Endothelial cell of umbilical vein (primary cell): ENCODE measurements around the gene GLP1R.

ENCODE experiments used
- CTCF ChIP-seq, 2 donors: IDR thresholded peaks; 1 replicate in 1 of 2; 2 replicates in 1 of 2; pipeline ENCODE4 v1.5.1; 2011; ENCODE audit warnings: low read length in 2 of 2, mild to moderate bottlenecking in 2 of 2, moderate library complexity in 2 of 2, control low read depth in 1 of 2, inconsistent platforms in 1 of 2, low read depth in 1 of 2; ENCODE audit not compliant: insufficient read depth in 1 of 2; ENCODE audit errors: extremely low read depth in 1 of 2
- EZH2 ChIP-seq: IDR thresholded peaks from 2 replicates; pipeline ENCODE4 v1.6.1; 2012; ENCODE audit warnings: borderline replicate concordance, low read depth, mild to moderate bottlenecking, moderate library complexity, low read length, inconsistent platforms; ENCODE audit not compliant: severe bottlenecking
- FOS ChIP-seq: IDR thresholded peaks from 2 replicates; pipeline ENCODE4 v1.6.1; 2011; ENCODE audit warnings: mild to moderate bottlenecking, low read length, moderate library complexity, borderline replicate concordance; ENCODE audit not compliant: insufficient read depth
- JUN ChIP-seq: IDR thresholded peaks from 2 replicates; pipeline ENCODE4 v1.6.1; 2011; ENCODE audit warnings: borderline replicate concordance, low read depth; ENCODE audit not compliant: insufficient read length, insufficient read depth
- MAX ChIP-seq: IDR thresholded peaks from 2 replicates; pipeline ENCODE4 v1.6.1; 2011; ENCODE audit not compliant: insufficient read depth, insufficient read length
- MYC ChIP-seq: IDR thresholded peaks from one replicate; pipeline ENCODE4 v1.6.1; 2011; ENCODE audit warnings: mild to moderate bottlenecking, low read depth, low read length
- POLR2A ChIP-seq: IDR thresholded peaks from 2 replicates; pipeline ENCODE4 v1.6.1; 2012; ENCODE audit warnings: low read depth, mild to moderate bottlenecking, control low read depth, low read length
- POLR2AphosphoS5 ChIP-seq: IDR thresholded peaks from 2 replicates; pipeline ENCODE4 v1.6.1; 2012; ENCODE audit warnings: low read depth, mild to moderate bottlenecking, control low read depth, low read length, moderate library complexity; ENCODE audit not compliant: insufficient read depth

- TF ChIP-seq EZH2 (no peak), CTCF (IDR thresholded peaks at IDR 0.05; ENCODE audit: extremely low read depth in 1 of 2, insufficient read depth in 1 of 2, low read depth in 1 of 2, low read length in 2 of 2) (no peak), POLR2AphosphoS5 (no peak), JUN (no peak), MAX (no peak), POLR2A (no peak), MYC (no peak), FOS (no peak)
Measured at GRCh38 chr6:39003492-39003891, 45.1 kb upstream of the GLP1R start.
